DND-41 (cell line): ENCODE measurements around the gene CDC20.

Experiments used
- ATAC-seq: fragments of 200-7000 bp; cut with Tn5 transposase; 3 replicates; pipeline ENCODE4 v1.9.1; 2021; ENCODE audit warnings: low read depth; ENCODE audit not compliant: insufficient read depth
- DNase-seq: peaks from one replicate; pipeline ENCODE4 v3.0.0-alpha.2; 2020
- H2AFZ ChIP-seq: 2 replicates; pipeline ENCODE4 v1.6.0; 2012; ENCODE audit warnings: low read depth, low read length
- H3K27ac ChIP-seq: 2 replicates; pipeline ENCODE4 v1.5.1; 2012; ENCODE audit warnings: low read length, inconsistent platforms
- H3K27me3 ChIP-seq: fragments of 200-600 bp; sonication (generic); 2 replicates; pipeline ENCODE4 v1.6.0; 2012; ENCODE audit warnings: low read length, mild to moderate bottlenecking, inconsistent platforms; ENCODE audit not compliant: insufficient read depth, poor library complexity
- H3K36me3 ChIP-seq: 2 replicates; pipeline ENCODE4 v1.5.1; 2012; ENCODE audit warnings: low read length, inconsistent platforms; ENCODE audit not compliant: insufficient read depth
- H3K4me1 ChIP-seq: 2 replicates; pipeline ENCODE4 v1.5.1; 2012; ENCODE audit warnings: mild to moderate bottlenecking, low read length; ENCODE audit not compliant: insufficient read depth
- H3K4me2 ChIP-seq: 2 replicates; pipeline ENCODE4 v1.6.0; 2012; ENCODE audit warnings: mild to moderate bottlenecking, moderate library complexity, low read length, inconsistent platforms; ENCODE audit not compliant: insufficient read depth
- H3K4me3 ChIP-seq, 2 experiments: fragments of 200-600 bp in 1 of 2; shearing (Covaris generic) in 1 of 2; 2 replicates each; pipeline ENCODE4 v1.5.1; 2012 to 2016; ENCODE audit warnings: inconsistent platforms in 2 of 2, low read length in 2 of 2, mild to moderate bottlenecking in 2 of 2, low read depth in 1 of 2, moderate library complexity in 1 of 2
- H3K79me2 ChIP-seq: 2 replicates; pipeline ENCODE4 v1.6.0; 2012; ENCODE audit warnings: low read length, inconsistent platforms; ENCODE audit not compliant: insufficient read depth
- H3K9ac ChIP-seq: 2 replicates; pipeline ENCODE4 v1.6.0; 2012; ENCODE audit warnings: low read depth, mild to moderate bottlenecking, inconsistent platforms, low read length, moderate library complexity
- H3K9me3 ChIP-seq: 2 replicates; pipeline ENCODE4 v1.5.1; 2012; ENCODE audit warnings: low read length, moderate library complexity, mild to moderate bottlenecking, inconsistent platforms; ENCODE audit not compliant: insufficient read depth, severe bottlenecking
- H4K20me1 ChIP-seq: 2 replicates; pipeline ENCODE4 v1.6.0; 2012; ENCODE audit warnings: low read length; ENCODE audit not compliant: insufficient read depth
- CTCF ChIP-seq: IDR thresholded peaks from 2 replicates; pipeline ENCODE4 v1.5.1; 2012; ENCODE audit warnings: borderline replicate concordance, low read length, moderate library complexity, mild to moderate bottlenecking; ENCODE audit not compliant: poor library complexity, severe bottlenecking; ENCODE audit errors: extremely low read depth
- EZH2 ChIP-seq: IDR thresholded peaks from 3 replicates; pipeline ENCODE4 v1.6.1; 2012; ENCODE audit warnings: borderline replicate concordance, low read depth, mild to moderate bottlenecking, moderate library complexity, low read length, inconsistent platforms; ENCODE audit not compliant: severe bottlenecking

Gene CDC20

GRCh38 chr1:43379476-43379875, 20.7 kb downstream of the CDC20 start:
- H3K9ac ChIP-seq = no peak overlapping the region
- no peak overlapping the region for H3K27ac ChIP-seq
- no peaks in the 10 kb centered on the region for H3K27me3 ChIP-seq
- H4K20me1 ChIP-seq = no peaks in the 10 kb centered on the region
- no peaks in the 10 kb centered on the region for H3K79me2 ChIP-seq
- no peak for TF ChIP-seq EZH2
- no peak for TF ChIP-seq CTCF
- no peak for DNase-seq
- no peaks in the 10 kb centered on the region for H3K9me3 ChIP-seq
- H3K4me3 ChIP-seq = no peak overlapping the region
- H2AFZ ChIP-seq = no peak overlapping the region
- H3K4me2 ChIP-seq = no peak overlapping the region
- no peaks in the 10 kb centered on the region for H3K4me1 ChIP-seq
- ATAC-seq = no peak
- H3K36me3 ChIP-seq = peaks cover 31% of the 10 kb centered on the region

GRCh38 chr1:43381612-43382011, 22.8 kb downstream of the CDC20 start:
- no peaks in the 10 kb centered on the region for H3K9me3 ChIP-seq
- H3K27ac ChIP-seq = no peak overlapping the region
- H3K4me2 ChIP-seq = no peak overlapping the region
- no peaks in the 10 kb centered on the region for H3K79me2 ChIP-seq
- H4K20me1 ChIP-seq = 0 out of 2 replicates have a peak, but pooled peaks cover 3% of the 10 kb centered on the region
- no peak overlapping the region for H3K4me3 ChIP-seq
- TF ChIP-seq EZH2 (no peak), CTCF (no peak)
- H3K36me3 ChIP-seq = peaks cover 52% of the 10 kb centered on the region
- DNase-seq (no peak), ATAC-seq (no peak)
- H3K27me3 ChIP-seq = no peaks in the 10 kb centered on the region
- no peaks in the 10 kb centered on the region for H3K4me1 ChIP-seq
- H3K9ac ChIP-seq = no peak overlapping the region
- no peak overlapping the region for H2AFZ ChIP-seq

- Histone ChIP-seq H3K9ac (no peak overlapping the region), H3K4me1 (no peaks in the 10 kb centered on the region), H3K4me3 (no peak overlapping the region), H3K79me2 (no peaks in the 10 kb centered on the region), H4K20me1 (0 out of 2 replicates have a peak, but pooled peaks cover 3% of the 10 kb centered on the region), H2AFZ (no peak overlapping the region), H3K4me2 (no peak overlapping the region), H3K9me3 (no peaks in the 10 kb centered on the region), H3K36me3 (peaks cover 58% of the 10 kb centered on the region), H3K27ac (no peak overlapping the region), H3K27me3 (no peaks in the 10 kb centered on the region)
- DNase-seq (no peak), ATAC-seq (no peak)
- TF ChIP-seq EZH2 (no peak), CTCF (no peak)
Observed at GRCh38 chr1:43382027-43382779, 23.4 kb downstream of the CDC20 start.
